ENCODE results near the gene MRPL2. TPM values are rescaled to one million over a fixed set of nuclear protein-coding genes. Genes with fewer than 3 reads are reported as not detected.

MRPL2 gene
- total and polyA plus RNA-seq, 2 donors (not counting 1 experiment from before 2014, with no cell fraction given), result 45.6 to 52.8 TPM

DNA sequence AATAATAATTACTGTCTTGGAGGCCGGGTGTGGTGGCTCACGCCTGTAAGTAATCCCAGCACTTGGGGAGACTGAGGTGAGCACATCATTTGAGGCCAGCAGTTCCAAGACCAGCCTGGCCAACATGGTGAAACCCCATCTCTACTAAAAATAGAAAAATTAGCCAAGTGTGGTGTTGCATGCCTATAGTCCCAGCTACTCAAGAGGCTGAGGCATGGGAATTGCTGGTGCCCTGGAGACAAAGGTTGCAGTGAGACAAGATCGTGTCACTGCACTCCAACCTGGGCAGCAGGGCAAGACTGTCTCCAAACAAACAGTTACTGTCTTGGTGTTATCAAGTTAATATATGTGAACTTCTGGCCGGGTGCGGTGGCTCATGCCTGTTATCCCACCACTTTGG lies 32.9 kb downstream of the MRPL2 start:
- no peak for DNase-seq
- ChIA-PET CTCF (no interaction called here), POLR2A (no interaction called here)
- Histone ChIP-seq H3K4me2 (replicated peaks; ENCODE audit: low read depth, low read length, poor library complexity, severe bottlenecking) (no peak overlapping the region), H3K27ac (ENCODE audit: low read length in 2 of 2) (no peak overlapping the region), H3K9me3 (ENCODE audit: control extremely low read depth in 1 of 3, control insufficient read depth in 2 of 3, insufficient read depth in 1 of 3, low read length in 2 of 3) (no peaks in the 10 kb centered on the region), H2AFZ (ENCODE audit: insufficient read depth, low read depth, low read length, poor library complexity, severe bottlenecking) (no peak overlapping the region), H4K20me1 (ENCODE audit: control insufficient read depth, insufficient read depth, low read length, poor library complexity, severe bottlenecking) (peaks cover 15% of the 10 kb centered on the region), H3K79me2 (ENCODE audit: control insufficient read depth, insufficient read depth, low read length) (peaks cover 20% of the 10 kb centered on the region), H3K9ac (ENCODE audit: low read length) (no peak overlapping the region), H3K36me3 (replicated peaks in 1 of 2; ENCODE audit: control extremely low read depth in 1 of 2, control insufficient read depth in 1 of 2, extremely low read depth in 1 of 2, insufficient read depth in 2 of 2, low read length in 1 of 2) (peaks cover 0 to 51% of the 10 kb centered on the region in 2 experiments), H3K4me1 (ENCODE audit: control insufficient read depth in 2 of 2, insufficient read depth in 2 of 2, low read length in 2 of 2) (peaks cover 0 to 18% of the 10 kb centered on the region in 2 donors), H3K4me3 (ENCODE audit: control extremely low read depth in 1 of 5, extremely low read depth in 1 of 5, insufficient read depth in 1 of 5, low read depth in 2 of 5, low read length in 4 of 5) (no peak overlapping the region), H3K27me3 (replicated peaks in 1 of 4; ENCODE audit: control extremely low read depth in 1 of 4, control insufficient read depth in 3 of 4, insufficient read depth in 4 of 4, low read length in 3 of 4) (no peaks in the 10 kb centered on the region)
- WGBS (ENCODE audit: insufficient coverage), result 100% methylated on average over 2 of the region's 5 CpGs
- no peak for ATAC-seq (ENCODE audit: low read depth)
- peaks cover 15% of the 10 kb centered on the region for H3K4me1 Mint-ChIP-seq
- TF ChIP-seq CTCF (IDR thresholded peaks at IDR 0.05), result no peak
- TF ChIP-seq EZH2 (IDR thresholded peaks at IDR 0.05; ENCODE audit: borderline replicate concordance, insufficient read depth, low read depth, low read length, poor library complexity, severe bottlenecking), result no peak
- intact Hi-C loops (cut with micrococcal nuclease), result no loop called here
- H3K9me3 Mint-ChIP-seq (ENCODE audit: insufficient read depth), result no peaks in the 10 kb centered on the region
- H3K27ac Mint-ChIP-seq, result no peak overlapping the region
- H3K4me3 Mint-ChIP-seq, result no peak overlapping the region
- no peaks in the 10 kb centered on the region for H3K27me3 Mint-ChIP-seq

GRCh38 chr6:43024436-43024835 lies 34.8 kb downstream of the MRPL2 start:
- ChIA-PET CTCF (interaction anchor here (0.6 kb wide), 1 partner anchor 179 kb away, joined by 3 read pairs; no protein-coding TSS in a partner anchor), POLR2A (interaction anchor here (0.9 kb wide), 1 partner anchor 10 kb away, joined by 4 read pairs; the partner anchor contains the start of gene KLHDC3)
- Histone ChIP-seq H3K79me2 (ENCODE audit: control insufficient read depth, insufficient read depth, low read length) (peaks cover 20% of the 10 kb centered on the region), H3K9me3 (ENCODE audit: control extremely low read depth in 1 of 3, control insufficient read depth in 2 of 3, insufficient read depth in 1 of 3, low read length in 2 of 3) (no peaks in the 10 kb centered on the region), H4K20me1 (ENCODE audit: control insufficient read depth, insufficient read depth, low read length, poor library complexity, severe bottlenecking) (peaks cover 15% of the 10 kb centered on the region), H3K27me3 (replicated peaks in 1 of 4; ENCODE audit: control extremely low read depth in 1 of 4, control insufficient read depth in 3 of 4, insufficient read depth in 4 of 4, low read length in 3 of 4) (no peaks in the 10 kb centered on the region), H3K4me1 (ENCODE audit: control insufficient read depth in 2 of 2, insufficient read depth in 2 of 2, low read length in 2 of 2) (peaks cover 3 to 25% of the 10 kb centered on the region in 2 donors), H3K4me2 (replicated peaks; ENCODE audit: low read depth, low read length, poor library complexity, severe bottlenecking) (no peak overlapping the region), H3K36me3 (replicated peaks in 1 of 2; ENCODE audit: control extremely low read depth in 1 of 2, control insufficient read depth in 1 of 2, extremely low read depth in 1 of 2, insufficient read depth in 2 of 2, low read length in 1 of 2) (peaks cover 1 to 50% of the 10 kb centered on the region in 2 experiments), H2AFZ (ENCODE audit: insufficient read depth, low read depth, low read length, poor library complexity, severe bottlenecking) (no peak overlapping the region), H3K27ac (ENCODE audit: low read length in 2 of 2) (no peak overlapping the region), H3K9ac (ENCODE audit: low read length) (no peak overlapping the region), H3K4me3 (ENCODE audit: control extremely low read depth in 1 of 5, extremely low read depth in 1 of 5, insufficient read depth in 1 of 5, low read depth in 2 of 5, low read length in 4 of 5) (no peak overlapping the region)
- no peaks in the 10 kb centered on the region for H3K9me3 Mint-ChIP-seq (ENCODE audit: insufficient read depth)
- H3K27me3 Mint-ChIP-seq, result no peaks in the 10 kb centered on the region
- no peak for TF ChIP-seq EZH2 (IDR thresholded peaks at IDR 0.05; ENCODE audit: borderline replicate concordance, insufficient read depth, low read depth, low read length, poor library complexity, severe bottlenecking)
- no peak for TF ChIP-seq CTCF (IDR thresholded peaks at IDR 0.05)
- 91% methylated on average over 2 of the region's 2 CpGs for WGBS (ENCODE audit: insufficient coverage)
- ATAC-seq (ENCODE audit: low read depth) (no peak), DNase-seq (no peak)
- peaks cover 22% of the 10 kb centered on the region for H3K4me1 Mint-ChIP-seq
- intact Hi-C loops (cut with micrococcal nuclease), result no loop called here
- no peak overlapping the region for H3K27ac Mint-ChIP-seq
- peak overlapping the region; percentile 0 for H3K4me3 Mint-ChIP-seq

Data from B cell (primary cell).